WERI-Rb-1 (cell line): Measurements from ENCODE around the gene EPHA7.

Experiments used
- DNase-seq: peaks from one replicate; pipeline ENCODE4 v3.0.0-alpha.2; 2020
- H3K27ac ChIP-seq: fragments of 250-450 bp; sonication (Bioruptor Pico); 2 replicates; pipeline ENCODE4 v1.5.1; 2020; ENCODE audit warnings: mild to moderate bottlenecking, moderate library complexity
- H3K27me3 ChIP-seq: fragments of 250-450 bp; sonication (Bioruptor Pico); 2 replicates; pipeline ENCODE4 v1.5.1; 2021; ENCODE audit warnings: mild to moderate bottlenecking, low read depth, moderate library complexity; ENCODE audit not compliant: insufficient read depth, severe bottlenecking
- H3K36me3 ChIP-seq: fragments of 250-450 bp; sonication (Bioruptor Pico); 2 replicates; pipeline ENCODE4 v1.5.1; 2020; ENCODE audit warnings: mild to moderate bottlenecking, moderate library complexity
- H3K4me3 ChIP-seq: 2 replicates; pipeline ENCODE4 v1.5.1; 2011; ENCODE audit warnings: low read depth, mild to moderate bottlenecking, control low read depth, low read length
- H3K9me3 ChIP-seq: fragments of 250-450 bp; sonication (Bioruptor Pico); 2 replicates; pipeline ENCODE4 v1.5.1; 2021; ENCODE audit warnings: mild to moderate bottlenecking, moderate library complexity; ENCODE audit not compliant: severe bottlenecking
- CTCF ChIP-seq: IDR thresholded peaks from 2 replicates; pipeline ENCODE4 v1.5.1; 2011; ENCODE audit warnings: low read depth, mild to moderate bottlenecking, control low read depth, inconsistent platforms, low read length

Gene EPHA7

GRCh38 chr6:93391965-93392364 lies 27.4 kb downstream of the EPHA7 start:
- no peak overlapping the region for H3K4me3 ChIP-seq
- TF ChIP-seq CTCF, result no peak
- H3K9me3 ChIP-seq, result no peaks in the 10 kb centered on the region
- H3K36me3 ChIP-seq, result no peaks in the 10 kb centered on the region
- no peak overlapping the region for H3K27ac ChIP-seq
- no peak for DNase-seq
- no peaks in the 10 kb centered on the region for H3K27me3 ChIP-seq

GRCh38 chr6:93389192-93389591 lies 30.2 kb downstream of the EPHA7 start:
- TF ChIP-seq CTCF, result no peak
- no peaks in the 10 kb centered on the region for H3K9me3 ChIP-seq
- no peak for DNase-seq

GRCh38 chr6:93388070-93388469 lies 31.3 kb downstream of the EPHA7 start:
- no peak for TF ChIP-seq CTCF
- DNase-seq, result no peak
- Histone ChIP-seq H3K27ac (no peak overlapping the region), H3K9me3 (no peaks in the 10 kb centered on the region), H3K36me3 (no peaks in the 10 kb centered on the region), H3K27me3 (no peaks in the 10 kb centered on the region), H3K4me3 (no peak overlapping the region)

More at GRCh38 chr6:93389192-93389591, 30.2 kb downstream of the EPHA7 start:
- H3K27ac ChIP-seq, result no peak overlapping the region
- H3K4me3 ChIP-seq, result no peak overlapping the region
- H3K36me3 ChIP-seq, result no peaks in the 10 kb centered on the region
- H3K27me3 ChIP-seq, result no peaks in the 10 kb centered on the region

GRCh38 chr6:93376026-93376540 lies 43.3 kb downstream of the EPHA7 start:
- H3K9me3 ChIP-seq, result no peaks in the 10 kb centered on the region
- no peaks in the 10 kb centered on the region for H3K27me3 ChIP-seq
- H3K27ac ChIP-seq, result no peak overlapping the region
- TF ChIP-seq CTCF, result no peak
- H3K36me3 ChIP-seq, result no peaks in the 10 kb centered on the region
- DNase-seq, result no peak
- H3K4me3 ChIP-seq, result no peak overlapping the region

- Histone ChIP-seq H3K9me3 (no peaks in the 10 kb centered on the region), H3K36me3 (no peaks in the 10 kb centered on the region), H3K27me3 (no peaks in the 10 kb centered on the region), H3K4me3 (no peak overlapping the region), H3K27ac (no peak overlapping the region)
- TF ChIP-seq CTCF, result no peak
- DNase-seq, result no peak
Observed at GRCh38 chr6:93373445-93373844, 45.9 kb downstream of the EPHA7 start.

- no peak for DNase-seq
- H3K27ac ChIP-seq, result no peak overlapping the region
- H3K4me3 ChIP-seq, result no peak overlapping the region
- TF ChIP-seq CTCF, result no peak
- no peaks in the 10 kb centered on the region for H3K9me3 ChIP-seq
- no peaks in the 10 kb centered on the region for H3K36me3 ChIP-seq
- H3K27me3 ChIP-seq, result no peaks in the 10 kb centered on the region
Observed at GRCh38 chr6:93371756-93372155, 47.6 kb downstream of the EPHA7 start.
